Kidney (tissue), 14 donors: ENCODE measurements around the gene KAT2B. TPM values are rescaled to one million over a fixed set of nuclear protein-coding genes. Genes with fewer than 3 reads are reported as not detected.
A peak's percentile ranks its signal among the peaks of the same experiment; 100 is the strongest.

Experiments
- DNase-seq, 5 donors: peaks; one replicate each; pipeline ENCODE4 v3.0.0-alpha.2; 2013 to 2020
- FAIRE-seq: peaks from 2 replicates; lab custom pipeline; 2012; peaks lifted over from hg19 to GRCh38; lab: Jason Lieb, UNC
- H3K27ac ChIP-seq, 2 donors: one replicate each; pipeline ENCODE4 v1.7.0; 2013; ENCODE audit warnings: low read depth in 2 of 2, low read length in 2 of 2, inconsistent platforms in 1 of 2
- H3K27me3 ChIP-seq: one replicate; pipeline ENCODE4 v1.7.1; 2013; ENCODE audit warnings: low read length, inconsistent platforms; ENCODE audit not compliant: control insufficient read depth, insufficient read depth
- H3K36me3 ChIP-seq, 3 donors: one replicate each; pipeline versions ENCODE4 v1.7.0 to v1.7.1; 2013; ENCODE audit warnings: low read length in 3 of 3, control low read depth in 1 of 3, inconsistent platforms in 1 of 3; ENCODE audit not compliant: insufficient read depth in 3 of 3, control insufficient read depth in 2 of 3
- H3K4me1 ChIP-seq, 3 donors: one replicate each; pipeline versions ENCODE4 v1.7.0 to v1.7.1; 2013; ENCODE audit warnings: low read length in 3 of 3, inconsistent platforms in 1 of 3, low read depth in 1 of 3; ENCODE audit not compliant: control insufficient read depth in 2 of 3, insufficient read depth in 2 of 3
- H3K4me3 ChIP-seq, 3 donors: one replicate each; pipeline versions ENCODE4 v1.7.0 to v1.8.1; 2013; ENCODE audit warnings: low read length in 3 of 3, control low read depth in 1 of 3, inconsistent platforms in 1 of 3
- H3K9ac ChIP-seq, 3 donors: one replicate each; pipeline versions ENCODE4 v1.7.0 to v1.7.1; 2013; ENCODE audit warnings: low read length in 3 of 3, control low read depth in 1 of 3, inconsistent platforms in 1 of 3
- H3K9me3 ChIP-seq, 3 donors: one replicate each; pipeline versions ENCODE4 v1.7.0 to v1.7.1; 2013; ENCODE audit warnings: low read length in 3 of 3, control low read depth in 1 of 3, inconsistent platforms in 1 of 3; ENCODE audit not compliant: control insufficient read depth in 2 of 3, insufficient read depth in 1 of 3
- CTCF ChIP-seq: IDR thresholded peaks from 3 replicates; pipeline ENCODE4 v1.5.1; 2012; ENCODE audit warnings: mild to moderate bottlenecking, moderate library complexity, borderline replicate concordance; ENCODE audit not compliant: insufficient read depth; ENCODE audit errors: extremely low read depth
- intact Hi-C: fragments of 100-400 bp; cut with DNase I; formaldehyde crosslinking; loops from one replicate; pipeline ENCODE4 v1.11.1; 2022
- polyA plus RNA-seq: library from polyadenylated mRNA; stranded (reverse); fragments of 350-450 nt; fragmentation: Illumina TruSeq; extraction: RNeasy Lipid Tissue Mini Kit (QIAGEN cat#74804); gene quantifications from one replicate; pipeline ENCODE4 v1.2.3, GENCODE V29; 2014; ENCODE audit warnings: low read depth, low replicate concordance; ENCODE audit not compliant: insufficient read depth
- total RNA-seq: library from RNA; stranded (reverse); fragmentation: NEBNext Ultra II Directional; extraction: Animal tissue kit (Norgen Biotek cat#: 25700); gene quantifications from one replicate; pipeline ENCODE4 v1.2.1, GENCODE V29; 2021
- donor health status: control.
- donor health status: control.
- donor health status: control.
- donor health status: control.
- donor health status: control.
- donor health status: DM: yes; HTN: yes; CAD: no.
- donor health status: Normal renal cell carcinoma (clear cell type).

KAT2B gene
- total and polyA plus RNA-seq, 2 donors from 2014 or later: 9.5 to 30.1 TPM

GRCh38 chr3:20101041-20101440, 60.8 kb downstream of the KAT2B start:
- intact Hi-C loops: no loop called here
- DNase-seq (no peak), FAIRE-seq (no peak)
- no peak overlapping the region for H3K9ac ChIP-seq
- no peaks in the 10 kb centered on the region for H3K4me1 ChIP-seq
- H3K36me3 ChIP-seq: no peaks in the 10 kb centered on the region
- no peaks in the 10 kb centered on the region for H3K27me3 ChIP-seq
- H3K9me3 ChIP-seq: no peaks in the 10 kb centered on the region
- no peak for TF ChIP-seq CTCF
- no peak overlapping the region for H3K4me3 ChIP-seq
- no peak overlapping the region for H3K27ac ChIP-seq

- H3K9me3 ChIP-seq: no peaks in the 10 kb centered on the region
- H3K27ac ChIP-seq: no peak overlapping the region
- no peak for DNase-seq
- no peak for FAIRE-seq
- no peaks in the 10 kb centered on the region for H3K27me3 ChIP-seq
- H3K9ac ChIP-seq: no peak overlapping the region
- no peak for TF ChIP-seq CTCF
- no peak overlapping the region for H3K4me3 ChIP-seq
- intact Hi-C loops: no loop called here
- no peaks in the 10 kb centered on the region for H3K4me1 ChIP-seq
- no peaks in the 10 kb centered on the region for H3K36me3 ChIP-seq
Observed at GRCh38 chr3:20103731-20104130, 63.5 kb downstream of the KAT2B start.

- Histone ChIP-seq H3K9ac (no peak overlapping the region), H3K27me3 (no peaks in the 10 kb centered on the region), H3K9me3 (no peaks in the 10 kb centered on the region), H3K27ac (no peak overlapping the region), H3K4me3 (no peak overlapping the region), H3K4me1 (no peaks in the 10 kb centered on the region), H3K36me3 (no peaks in the 10 kb centered on the region)
- DNase-seq: no peak
- intact Hi-C loops: no loop called here
- no peak for FAIRE-seq
- TF ChIP-seq CTCF: no peak
Observed at GRCh38 chr3:20104167-20104661, 64.0 kb downstream of the KAT2B start.

GRCh38 chr3:20105513-20106280, 65.5 kb downstream of the KAT2B start:
- Histone ChIP-seq H3K9me3 (no peaks in the 10 kb centered on the region), H3K27ac (no peak overlapping the region), H3K36me3 (no peaks in the 10 kb centered on the region), H3K9ac (no peak overlapping the region), H3K27me3 (no peaks in the 10 kb centered on the region), H3K4me1 (no peaks in the 10 kb centered on the region), H3K4me3 (no peak overlapping the region)
- TF ChIP-seq CTCF: no peak
- intact Hi-C loops: no loop called here
- DNase-seq (peak in 1 of 5 donors; percentile 64), FAIRE-seq (no peak)
